Activated naive CD4-positive, alpha-beta T cell treated with anti-CD3 and anti-CD28 coated beads, Interleukin-2, amount 50 U/mL, for 72 hours (primary cell): ENCODE data around the gene EGFR. TPM values are rescaled to one million over a fixed set of nuclear protein-coding genes. Genes with fewer than 3 reads are reported as not detected.

ENCODE experiments used
- ATAC-seq, 2 donors: fragments of 150-1000 bp; cut with Tn5 transposase; 2 replicates each; pipeline ENCODE4 v1.10.0; 2021; ENCODE audit warnings: mild to moderate bottlenecking in 2 of 2, moderate library complexity in 2 of 2
- DNase-seq, 2 donors: peaks; one replicate each; pipeline ENCODE4 v3.0.0; 2021 to 2022; ENCODE audit warnings: low spot score in 2 of 2
- H3K27ac Mint-ChIP-seq, 2 donors: one replicate each; pipeline ENCODE4 v1.8.0; 2022; ENCODE audit warnings: mild to moderate bottlenecking in 2 of 2, mixed read lengths in 2 of 2
- H3K36me3 Mint-ChIP-seq, 2 donors: one replicate each; pipeline ENCODE4 v1.8.0; 2022; ENCODE audit warnings: mixed read lengths in 2 of 2
- H3K9me3 Mint-ChIP-seq, 2 donors: one replicate each; pipeline ENCODE4 v1.8.0; 2022; ENCODE audit warnings: mixed read lengths in 2 of 2
- total RNA-seq, 2 donors: library from RNA; stranded (reverse); gene quantifications; one replicate each; pipeline ENCODE4 v1.2.3, GENCODE V29; 2022

Gene EGFR
- total RNA-seq, 2 donors from 2014 or later, result not detected

DNA sequence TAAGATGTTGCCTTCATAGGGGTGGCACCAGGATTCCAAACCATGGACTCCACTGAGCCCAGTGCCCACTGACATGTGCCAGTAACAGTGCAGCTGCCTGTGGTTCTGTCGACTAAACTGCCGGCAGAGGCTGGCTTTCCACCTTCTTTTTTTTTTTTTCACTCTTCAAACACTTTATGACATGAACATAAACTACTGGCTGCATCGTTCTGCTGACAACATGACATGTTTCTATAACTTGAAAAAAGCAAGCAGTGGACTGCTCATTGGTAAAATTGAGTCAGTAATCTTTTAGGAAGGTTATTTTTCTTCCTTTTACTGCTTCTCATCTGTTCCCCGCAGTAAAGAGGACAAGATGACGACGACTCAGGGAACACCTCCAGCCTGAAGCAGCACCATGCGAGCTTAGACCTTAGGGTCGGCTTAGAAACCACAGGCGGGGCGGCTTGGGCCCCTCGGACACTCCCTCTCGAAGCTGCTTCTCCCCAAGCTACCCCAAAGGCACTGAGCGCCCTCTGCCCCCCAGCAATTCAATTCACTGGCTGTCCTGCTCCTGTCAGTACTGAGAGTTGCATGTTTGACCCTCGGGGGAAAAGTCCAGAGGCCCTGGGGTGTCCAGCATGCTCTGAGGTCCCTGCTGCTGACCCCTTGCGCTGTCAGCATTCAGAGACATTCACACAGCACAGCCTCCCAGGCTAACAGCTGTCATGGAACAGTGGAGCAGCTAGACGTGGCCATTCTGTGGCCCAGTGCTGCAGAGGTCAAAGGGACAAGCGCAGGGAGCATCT lies 112.5 kb downstream of the EGFR start:
- DNase-seq (no peak), ATAC-seq (no peak)
- Mint-ChIP-seq H3K27ac (no peak overlapping the region), H3K36me3 (no peaks in the 10 kb centered on the region), H3K9me3 (no peaks in the 10 kb centered on the region)

DNA sequence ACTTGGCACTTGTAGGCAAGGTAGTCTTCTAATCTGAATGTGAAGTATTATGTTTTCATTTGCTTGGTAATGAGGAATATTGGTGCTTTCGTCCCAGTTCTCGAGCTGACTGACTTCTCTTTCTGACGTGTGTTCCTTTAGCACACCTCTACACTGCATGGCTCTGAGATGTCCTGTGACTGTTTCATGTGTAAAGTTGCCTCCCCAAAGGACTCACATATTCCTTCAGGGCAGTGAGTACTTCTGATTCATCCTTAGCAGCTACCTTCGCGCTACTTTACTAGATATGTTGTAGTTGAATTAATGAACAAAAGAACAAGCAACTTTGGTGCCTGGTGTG lies 113.7 kb downstream of the EGFR start:
- H3K27ac Mint-ChIP-seq, result peak overlapping the region; percentile 19 to 53
- no peak for DNase-seq
- H3K9me3 Mint-ChIP-seq, result peaks cover under 1 to 8% of the 10 kb centered on the region in 2 donors
- ATAC-seq, result peak in 1 of 2 donors; percentile 57
- no peaks in the 10 kb centered on the region for H3K36me3 Mint-ChIP-seq

DNA sequence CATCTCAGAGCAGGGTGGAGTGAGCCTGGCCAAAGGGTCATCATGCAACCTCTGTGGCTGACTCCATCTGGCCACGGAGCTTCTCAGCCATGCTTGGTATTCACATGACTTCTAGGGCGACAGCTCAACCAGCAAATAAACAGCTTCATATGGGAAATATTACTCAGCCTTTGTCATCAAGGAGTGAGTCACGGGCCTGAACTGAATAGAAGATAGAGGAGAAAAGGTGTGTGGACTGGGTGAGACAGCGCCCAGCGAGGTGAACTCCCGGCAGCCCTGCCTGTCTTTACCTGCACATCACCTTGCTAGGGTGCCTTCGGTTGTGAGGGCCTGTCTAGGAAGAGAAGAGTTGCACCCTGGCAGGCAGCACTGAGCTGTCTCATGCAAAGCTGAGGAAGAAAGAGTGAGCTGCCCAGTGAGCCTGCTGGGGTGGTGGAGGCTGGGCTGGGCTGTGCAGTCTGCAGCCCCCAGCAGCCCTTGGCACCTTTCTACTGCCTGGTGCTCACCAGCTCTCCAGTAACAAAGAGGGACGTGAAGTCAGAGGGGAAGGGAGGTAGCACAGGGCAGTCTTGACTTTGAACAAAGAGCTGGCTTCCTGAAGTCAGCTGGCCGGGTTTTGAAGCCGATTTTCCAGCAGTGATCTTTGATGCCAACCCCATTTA lies 114.2 kb downstream of the EGFR start:
- ATAC-seq, result peak; percentile 80 to 88
- DNase-seq, result peak in 1 of 2 donors; percentile 40

DNA sequence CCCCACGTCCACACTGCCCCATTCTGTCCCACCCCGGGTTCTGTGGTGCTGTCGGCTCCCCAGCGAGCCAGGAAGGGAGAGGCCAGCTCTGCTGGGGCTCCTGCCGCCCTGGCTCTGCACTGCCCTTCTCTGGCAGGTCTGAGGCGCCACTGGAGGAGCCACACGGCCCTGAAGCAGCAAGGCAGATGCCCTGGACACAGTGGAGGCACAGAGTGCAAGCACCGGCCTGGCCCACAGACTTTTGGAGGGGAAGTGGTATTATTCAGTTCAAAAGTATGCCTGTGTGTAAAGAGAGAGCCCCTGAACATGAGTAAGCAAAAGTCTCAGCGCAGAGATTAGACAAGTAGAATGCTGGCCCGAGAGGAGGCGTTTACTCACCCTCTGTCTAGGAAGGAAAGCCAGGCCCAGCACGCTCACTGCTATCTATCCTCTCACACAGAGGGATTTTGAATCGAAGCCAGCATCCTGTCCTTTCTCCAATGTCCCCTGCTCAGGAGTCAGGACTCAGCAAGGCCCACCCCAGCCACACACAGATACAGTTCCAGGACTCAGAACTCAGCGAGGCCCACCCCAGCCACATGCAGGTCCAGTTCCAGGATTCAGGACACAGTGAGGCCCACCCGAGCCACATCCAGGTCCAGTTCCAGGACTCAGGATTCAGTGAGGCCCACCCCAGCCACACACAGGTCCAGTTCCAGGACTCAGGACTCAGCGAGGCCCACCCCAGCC lies 115.0 kb downstream of the EGFR start:
- Mint-ChIP-seq H3K27ac (peak overlapping the region in 1 of 2 donors; percentile 39), H3K9me3 (peaks cover 10% of the 10 kb centered on the region in 2 donors), H3K36me3 (peaks cover 0 to 5% of the 10 kb centered on the region in 2 donors)
- no peak for DNase-seq
- ATAC-seq, result peak in 1 of 2 donors; percentile 24

More for the DNA sequence above, 114.2 kb downstream of the EGFR start:
- peak overlapping the region; percentile 19 to 53 for H3K27ac Mint-ChIP-seq
- peaks cover 5 to 8% of the 10 kb centered on the region in 2 donors for H3K9me3 Mint-ChIP-seq
- no peaks in the 10 kb centered on the region for H3K36me3 Mint-ChIP-seq

DNA sequence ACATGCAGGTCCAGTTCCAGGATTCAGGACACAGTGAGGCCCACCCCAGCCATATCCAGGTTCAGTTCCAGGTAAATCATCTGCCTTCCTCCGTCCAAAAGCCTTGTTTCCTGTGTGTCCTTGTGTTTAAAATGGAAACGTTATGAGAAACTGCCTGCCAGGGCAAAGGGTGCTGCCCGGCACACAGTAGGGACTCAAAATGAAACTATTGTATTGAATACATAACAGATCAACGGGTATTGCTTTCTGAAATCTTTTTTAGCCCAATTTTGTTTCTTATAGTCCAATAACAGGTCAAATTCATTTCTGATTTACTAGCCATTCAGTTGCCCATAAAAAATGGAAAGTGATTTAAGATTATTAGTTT lies 115.5 kb downstream of the EGFR start:
- H3K27ac Mint-ChIP-seq, result peak overlapping the region in 1 of 2 donors; percentile 39
- H3K9me3 Mint-ChIP-seq, result peaks cover 12 to 13% of the 10 kb centered on the region in 2 donors
- DNase-seq, result no peak
- ATAC-seq, result no peak
- peaks cover 0 to 10% of the 10 kb centered on the region in 2 donors for H3K36me3 Mint-ChIP-seq

DNA sequence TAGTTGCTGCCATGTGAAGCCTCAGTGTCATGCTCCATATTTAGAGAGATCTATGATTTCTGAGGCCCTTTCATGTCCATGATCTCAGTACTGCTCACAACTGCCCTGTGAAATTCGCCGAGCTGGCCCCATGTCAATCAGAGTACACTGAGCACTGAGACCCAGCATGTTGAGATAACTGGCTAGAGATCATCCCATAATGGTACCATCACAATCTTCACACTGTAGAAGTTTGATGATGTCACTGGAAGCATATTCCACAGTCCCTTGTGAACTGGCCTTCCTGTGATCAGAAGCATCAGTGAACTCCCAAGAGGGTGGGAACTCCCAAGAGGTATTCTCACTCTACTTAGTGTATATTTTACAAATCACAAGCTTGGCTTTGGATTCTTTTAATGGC lies 116.0 kb downstream of the EGFR start:
- Mint-ChIP-seq H3K27ac (peak overlapping the region in 1 of 2 donors; percentile 39), H3K9me3 (peaks cover 12 to 13% of the 10 kb centered on the region in 2 donors), H3K36me3 (peaks cover 0 to 10% of the 10 kb centered on the region in 2 donors)
- no peak for ATAC-seq
- DNase-seq, result no peak

DNA sequence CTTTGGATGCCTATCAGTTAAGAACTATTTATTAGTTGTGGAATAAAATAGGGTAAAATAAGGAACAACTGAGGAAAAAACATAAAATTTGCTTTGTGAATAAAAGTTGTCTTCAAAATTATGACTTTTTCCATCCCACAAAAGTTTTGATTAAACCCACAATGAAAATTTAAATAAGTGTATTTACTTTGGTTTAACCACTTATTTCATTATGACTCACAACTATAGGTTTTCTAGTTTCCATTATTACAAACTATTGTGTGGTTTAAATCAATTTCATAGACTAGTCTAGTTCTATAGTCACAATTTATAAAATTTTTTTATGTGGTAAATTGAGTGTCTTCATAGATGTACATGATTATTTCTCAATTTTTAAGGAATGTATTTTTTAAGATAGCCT lies 116.6 kb downstream of the EGFR start:
- H3K36me3 Mint-ChIP-seq, result peaks cover 0 to 10% of the 10 kb centered on the region in 2 donors
- DNase-seq, result no peak
- H3K27ac Mint-ChIP-seq, result no peak overlapping the region
- no peak for ATAC-seq
- H3K9me3 Mint-ChIP-seq, result peaks cover 12 to 13% of the 10 kb centered on the region in 2 donors

DNA sequence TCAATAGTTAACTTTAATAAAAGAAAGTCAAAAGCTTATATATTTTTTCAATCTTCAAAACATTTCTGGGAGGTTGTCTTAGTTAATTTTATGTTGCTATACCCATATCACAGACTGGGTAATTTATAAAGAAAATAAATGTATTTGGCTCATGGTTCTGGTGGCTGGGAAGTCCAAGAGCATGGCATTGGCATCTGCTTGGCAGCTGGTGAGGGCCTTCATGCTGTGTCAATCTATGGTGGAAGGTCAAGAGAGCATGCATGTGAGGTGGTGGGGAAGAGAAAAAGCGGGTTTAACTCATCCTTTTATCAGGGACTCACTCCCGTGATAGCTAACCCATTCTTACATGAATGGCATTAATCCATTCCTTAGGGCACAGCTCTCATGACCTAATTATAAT lies 119.8 kb downstream of the EGFR start:
- peaks cover 12 to 13% of the 10 kb centered on the region in 2 donors for H3K9me3 Mint-ChIP-seq
- H3K27ac Mint-ChIP-seq, result no peak overlapping the region
- peaks cover 0 to 10% of the 10 kb centered on the region in 2 donors for H3K36me3 Mint-ChIP-seq
- DNase-seq, result no peak
- ATAC-seq, result no peak

DNA sequence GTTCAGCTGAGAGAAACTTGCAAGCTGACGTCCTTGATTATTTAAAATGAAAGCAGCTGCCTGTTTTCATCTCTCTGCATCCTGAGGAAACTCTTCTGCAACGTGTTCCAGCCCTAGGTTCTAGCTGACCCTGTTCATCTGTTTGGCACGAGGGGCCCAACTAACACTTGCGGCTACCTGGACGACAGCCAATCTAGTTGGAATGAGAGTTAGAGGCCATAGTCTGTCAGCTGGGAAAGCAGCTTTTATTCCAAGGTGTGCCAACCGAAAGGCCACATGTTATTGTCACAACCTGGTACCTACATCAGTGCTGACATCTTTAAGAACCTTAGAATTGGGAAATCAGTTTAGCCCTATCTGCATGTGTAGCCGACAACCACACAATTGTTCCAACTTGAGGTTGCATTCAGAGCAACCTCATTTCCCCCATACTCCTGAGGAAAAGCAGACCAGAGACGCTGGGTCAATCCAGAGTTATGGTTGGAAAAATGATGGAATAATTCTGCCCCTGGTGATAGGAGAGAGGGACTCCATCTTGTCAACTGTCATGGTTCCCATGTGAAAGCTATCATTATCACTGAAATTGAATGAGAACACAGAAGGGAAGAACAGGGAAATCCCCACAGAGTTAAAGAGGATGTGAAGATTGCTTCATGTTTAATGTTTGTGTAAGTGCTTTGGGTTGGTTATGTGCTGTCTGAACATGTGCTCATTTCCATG lies 121.6 kb downstream of the EGFR start:
- DNase-seq, result no peak
- H3K9me3 Mint-ChIP-seq, result peaks cover 12 to 13% of the 10 kb centered on the region in 2 donors
- peak; percentile 18 to 41 for ATAC-seq
- H3K36me3 Mint-ChIP-seq, result peaks cover 0 to 10% of the 10 kb centered on the region in 2 donors
- H3K27ac Mint-ChIP-seq, result no peak overlapping the region

DNA sequence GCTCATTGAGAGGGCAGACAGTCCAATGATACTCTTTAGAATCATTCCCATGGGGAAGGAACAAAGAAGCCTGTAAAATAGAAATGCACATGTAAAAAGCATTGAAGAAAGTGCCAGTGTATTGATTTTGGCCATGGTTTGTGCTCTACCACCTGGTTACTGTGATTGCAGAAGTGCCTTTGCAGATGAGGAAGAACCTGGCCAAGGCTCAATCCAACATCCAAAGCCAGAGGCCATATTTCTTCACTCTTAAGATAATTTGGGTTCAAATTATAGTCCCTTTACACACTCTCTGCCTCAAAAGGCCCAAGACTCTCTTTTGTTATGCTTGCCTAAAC lies 122.1 kb downstream of the EGFR start:
- peaks cover 12 to 13% of the 10 kb centered on the region in 2 donors for H3K9me3 Mint-ChIP-seq
- H3K27ac Mint-ChIP-seq, result no peak overlapping the region
- ATAC-seq, result no peak
- no peak for DNase-seq
- peaks cover 0 to 10% of the 10 kb centered on the region in 2 donors for H3K36me3 Mint-ChIP-seq

DNA sequence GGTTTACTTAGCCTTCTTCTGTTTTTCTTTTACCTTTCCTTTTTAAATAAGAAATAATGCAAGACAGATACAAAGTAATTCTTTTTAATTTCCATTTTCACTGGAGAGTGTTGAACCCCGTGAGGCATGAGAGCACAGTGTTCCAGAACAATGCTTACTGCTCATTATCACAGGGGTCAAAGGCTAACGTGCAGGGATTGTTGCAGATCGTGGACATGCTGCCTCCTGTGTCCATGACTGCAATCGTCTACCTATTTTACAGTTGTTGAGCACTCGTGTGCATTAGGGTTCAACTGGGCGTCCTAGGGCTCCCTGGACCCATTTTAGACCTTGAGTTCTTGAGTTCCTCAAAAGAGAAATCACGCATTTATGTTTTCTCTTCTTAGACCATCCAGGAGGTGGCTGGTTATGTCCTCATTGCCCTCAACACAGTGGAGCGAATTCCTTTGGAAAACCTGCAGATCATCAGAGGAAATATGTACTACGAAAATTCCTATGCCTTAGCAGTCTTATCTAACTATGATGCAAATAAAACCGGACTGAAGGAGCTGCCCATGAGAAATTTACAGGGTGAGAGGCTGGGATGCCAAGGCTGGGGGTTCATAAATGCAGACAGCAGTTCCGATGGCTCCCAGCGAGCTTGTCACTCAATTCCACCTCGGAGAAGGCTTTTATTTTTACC lies 124.2 kb downstream of the EGFR start:
- no peak for ATAC-seq
- H3K36me3 Mint-ChIP-seq, result peaks cover 0 to 10% of the 10 kb centered on the region in 2 donors
- no peak for DNase-seq
- peaks cover 4 to 9% of the 10 kb centered on the region in 2 donors for H3K9me3 Mint-ChIP-seq
- no peak overlapping the region for H3K27ac Mint-ChIP-seq

DNA sequence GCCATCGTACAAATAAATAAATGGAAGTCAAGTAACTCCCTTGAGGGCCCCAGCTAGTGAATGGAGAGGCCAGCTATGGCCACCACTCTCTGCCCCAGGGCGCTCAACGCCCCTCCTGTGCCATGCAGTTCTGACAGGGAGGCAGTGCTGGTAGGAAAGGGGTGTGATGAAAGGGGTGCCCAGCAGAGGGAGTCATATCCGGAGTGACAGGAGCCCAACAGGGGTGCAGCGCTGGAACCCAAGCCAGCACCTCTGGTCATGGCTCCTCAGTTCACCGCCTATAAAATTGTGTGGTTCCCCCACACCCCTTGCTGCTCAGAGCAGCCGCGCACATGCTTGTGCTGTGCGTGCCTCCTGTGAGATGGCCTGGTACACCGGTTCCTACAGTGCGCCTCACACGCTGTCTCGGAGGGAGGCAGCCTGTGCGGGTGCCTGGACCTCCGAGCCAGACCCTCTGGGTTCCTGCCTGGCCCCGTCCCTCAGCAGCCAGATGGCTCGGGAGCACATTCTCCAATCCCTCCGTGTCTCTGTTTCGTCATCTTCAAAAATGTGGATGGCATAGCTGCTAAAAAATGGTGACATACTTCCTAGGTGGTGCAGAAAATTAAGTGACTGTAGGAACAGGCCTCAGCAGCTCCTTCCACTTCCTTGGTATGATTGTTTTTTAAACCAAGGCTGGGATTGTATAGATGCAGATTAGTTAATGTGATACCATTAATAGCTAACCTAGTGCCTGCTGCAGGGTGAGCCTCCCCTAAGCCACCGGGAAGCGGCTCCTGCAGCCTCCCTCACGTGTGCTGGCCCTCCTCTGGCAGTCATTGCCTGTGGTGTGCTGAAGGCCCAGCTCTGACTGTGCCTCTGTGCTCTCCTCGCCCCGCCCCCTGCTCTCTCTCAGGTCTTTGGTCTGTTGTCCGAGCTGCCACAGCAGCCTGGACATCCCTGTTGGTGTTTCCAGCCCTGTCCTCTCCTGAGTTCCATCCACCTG lies 125.8 kb downstream of the EGFR start:
- peak in 1 of 2 donors; percentile 46 for ATAC-seq
- H3K9me3 Mint-ChIP-seq, result no peaks in the 10 kb centered on the region
- no peaks in the 10 kb centered on the region for H3K36me3 Mint-ChIP-seq
- H3K27ac Mint-ChIP-seq, result no peak overlapping the region
- no peak for DNase-seq

DNA sequence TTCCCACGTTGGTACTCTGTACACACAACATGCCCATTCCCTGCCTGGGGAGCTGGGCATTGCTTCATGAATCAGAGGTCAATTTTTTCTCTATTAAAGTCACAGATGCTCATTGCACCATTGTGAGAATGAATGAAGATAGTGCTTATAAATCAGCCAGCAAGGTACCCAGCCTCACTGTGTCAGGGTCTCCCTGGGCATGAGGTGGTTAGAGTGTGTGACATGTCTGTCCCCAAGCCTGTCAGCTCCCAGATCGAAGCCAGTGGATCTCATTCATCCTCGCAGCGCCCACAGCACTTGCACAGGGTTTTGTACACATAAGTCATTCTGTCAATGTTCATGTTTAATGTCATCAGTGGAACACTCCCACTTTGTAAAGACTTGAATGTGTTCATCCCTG lies 126.8 kb downstream of the EGFR start:
- ATAC-seq (no peak), DNase-seq (no peak)
- Mint-ChIP-seq H3K9me3 (no peaks in the 10 kb centered on the region), H3K27ac (no peak overlapping the region), H3K36me3 (no peaks in the 10 kb centered on the region)

DNA sequence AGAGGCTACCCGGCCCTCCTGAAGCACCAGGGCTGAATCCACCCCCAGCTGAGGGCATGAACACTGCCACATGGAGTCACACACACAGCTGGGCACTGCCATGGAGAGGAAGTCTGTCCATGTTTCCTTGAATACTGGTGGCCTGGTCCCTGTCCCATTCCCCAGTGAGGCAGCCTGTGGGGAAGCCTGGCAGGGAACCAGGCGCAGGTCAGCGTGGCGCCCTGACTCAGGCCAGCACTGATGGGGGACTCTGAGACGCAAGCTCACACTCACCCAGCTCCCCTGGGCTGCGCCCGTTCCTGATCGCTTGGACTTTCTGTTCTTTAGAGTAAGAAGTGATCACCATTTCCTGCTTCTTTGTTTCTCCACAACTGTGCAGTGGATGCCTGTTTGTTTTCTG lies 128.3 kb downstream of the EGFR start:
- no peak for DNase-seq
- H3K9me3 Mint-ChIP-seq, result no peaks in the 10 kb centered on the region
- H3K36me3 Mint-ChIP-seq, result no peaks in the 10 kb centered on the region
- ATAC-seq, result no peak
- H3K27ac Mint-ChIP-seq, result no peak overlapping the region

DNA sequence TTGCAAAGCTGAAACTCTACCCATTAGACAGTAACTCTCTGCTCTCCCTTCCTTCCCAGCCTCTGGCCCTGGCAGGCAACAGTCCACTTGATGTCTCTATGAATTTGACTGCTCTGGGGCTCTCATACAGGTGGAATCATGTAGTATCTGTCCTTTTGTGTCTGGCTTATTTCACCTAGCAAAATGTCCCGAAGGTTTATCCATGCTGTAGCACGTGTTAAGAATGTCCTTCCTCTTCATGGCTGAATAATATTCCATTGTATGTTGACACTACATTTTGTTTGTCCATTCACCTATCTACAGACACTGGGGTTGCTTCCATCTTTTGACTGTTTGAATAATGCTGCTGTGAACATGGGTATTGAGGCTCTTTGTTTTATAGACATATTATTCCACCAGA lies 128.9 kb downstream of the EGFR start:
- H3K9me3 Mint-ChIP-seq, result no peaks in the 10 kb centered on the region
- no peak for ATAC-seq
- no peak for DNase-seq
- no peak overlapping the region for H3K27ac Mint-ChIP-seq
- no peaks in the 10 kb centered on the region for H3K36me3 Mint-ChIP-seq
